NCI-H1417 treated with DMSO at 0.1 percent for 48 hours (cell line): ENCODE data around the gene METAP1.
"Not testable (repeated sequence)": the region's sequence is repeated elsewhere in the genome, so short reads cannot be mapped to it uniquely, and the experiment has no call there.

Source experiments
- DNase-seq: peaks from one replicate; lab custom pipeline; 2025; lab: John Stamatoyannopoulos, UW

METAP1 gene

GRCh38 chr4:99099814-99100213 lies 104.3 kb downstream of the METAP1 start:
- not testable (repeated sequence) for DNase-seq

- DNase-seq, result no peak
Measured at GRCh38 chr4:99100876-99101275, 105.4 kb downstream of the METAP1 start.

DNA sequence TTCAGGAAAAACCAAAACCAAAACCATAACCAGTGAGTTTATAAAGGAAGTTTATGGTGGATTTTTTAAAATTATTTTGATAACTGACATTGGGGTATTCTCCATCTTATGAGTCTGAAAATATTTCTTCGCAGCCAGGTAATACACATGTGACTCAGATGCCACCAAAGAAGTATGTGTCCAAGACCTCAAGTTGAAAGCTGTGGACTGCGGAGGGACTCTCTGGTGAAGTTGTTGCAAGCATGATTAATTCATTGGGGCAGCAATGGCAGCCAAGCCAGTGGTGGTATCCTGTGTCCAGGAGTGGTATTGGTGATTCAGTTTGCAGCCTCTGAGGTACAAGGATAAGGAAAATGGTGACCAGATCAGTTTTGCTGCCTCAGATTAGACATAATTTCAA lies 107.1 kb downstream of the METAP1 start:
- DNase-seq, result no peak

GRCh38 chr4:99103166-99103565 lies 107.6 kb downstream of the METAP1 start:
- DNase-seq, result no peak

- DNase-seq, result no peak
Measured at GRCh38 chr4:99104153-99104552, 108.6 kb downstream of the METAP1 start.

DNA sequence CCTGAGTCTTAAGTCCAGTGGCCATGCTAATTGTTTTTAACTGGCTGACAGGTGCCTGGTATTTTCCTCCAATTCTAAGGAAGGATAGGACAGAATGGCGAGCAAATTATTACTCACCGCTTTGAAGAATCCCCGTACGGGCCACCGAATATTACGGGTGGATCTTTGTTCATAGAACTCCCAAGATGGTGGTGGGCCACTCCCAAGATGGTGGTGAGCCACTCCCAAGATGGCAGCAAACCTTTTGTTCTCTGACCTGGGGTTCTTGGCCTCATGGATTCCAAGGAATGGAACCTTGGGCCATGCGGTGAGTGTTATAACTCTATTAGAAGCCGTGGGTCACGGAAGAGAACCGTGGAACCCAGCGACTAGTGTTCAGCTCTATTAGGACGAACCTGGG lies 113.8 kb downstream of the METAP1 start:
- not testable (repeated sequence) for DNase-seq
